Measurements from ENCODE around the gene TFCP2L1.
"Not testable (repeated sequence)": the region's sequence is repeated elsewhere in the genome, so short reads cannot be mapped to it uniquely, and the experiment has no call there.

Gene TFCP2L1

DNA sequence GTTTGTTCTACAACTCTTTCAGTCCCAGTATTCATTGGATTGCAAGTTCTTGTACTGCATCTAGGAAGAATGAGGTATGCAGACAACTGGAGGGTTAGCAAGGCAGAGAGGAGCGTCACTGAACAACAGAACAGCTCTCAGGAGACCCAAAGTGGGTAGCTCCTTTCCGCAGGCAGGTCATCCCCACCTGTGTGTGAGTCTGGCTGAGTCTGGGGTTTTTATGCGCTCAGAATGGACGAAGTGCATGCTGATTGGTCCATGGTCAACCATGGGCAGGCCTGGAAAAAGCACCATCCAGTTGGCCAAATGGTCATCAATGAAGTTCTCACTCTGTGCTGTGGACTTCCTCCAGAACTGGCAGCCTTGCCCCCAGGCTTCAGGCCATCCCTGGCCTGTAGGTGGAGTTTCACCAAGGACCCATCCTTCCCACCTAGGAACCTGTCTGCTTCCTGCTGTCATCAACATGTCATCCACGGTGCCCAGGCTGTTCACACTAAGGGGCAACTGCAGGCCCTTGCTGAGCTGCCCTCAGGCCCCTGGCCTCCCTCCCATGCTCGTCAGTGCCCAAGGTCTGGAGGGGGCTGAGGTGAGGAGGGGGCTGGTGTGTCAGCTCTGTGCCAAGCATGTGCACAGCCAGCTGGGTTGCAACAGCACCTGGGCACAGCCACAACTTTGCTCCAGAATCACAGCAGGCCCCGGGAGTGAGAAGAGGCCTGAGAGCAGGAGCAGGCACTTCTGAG is 11.1 kb upstream of the TFCP2L1 start:
- no peak for DNase-seq (ENCODE audit: low spot score)

DNA sequence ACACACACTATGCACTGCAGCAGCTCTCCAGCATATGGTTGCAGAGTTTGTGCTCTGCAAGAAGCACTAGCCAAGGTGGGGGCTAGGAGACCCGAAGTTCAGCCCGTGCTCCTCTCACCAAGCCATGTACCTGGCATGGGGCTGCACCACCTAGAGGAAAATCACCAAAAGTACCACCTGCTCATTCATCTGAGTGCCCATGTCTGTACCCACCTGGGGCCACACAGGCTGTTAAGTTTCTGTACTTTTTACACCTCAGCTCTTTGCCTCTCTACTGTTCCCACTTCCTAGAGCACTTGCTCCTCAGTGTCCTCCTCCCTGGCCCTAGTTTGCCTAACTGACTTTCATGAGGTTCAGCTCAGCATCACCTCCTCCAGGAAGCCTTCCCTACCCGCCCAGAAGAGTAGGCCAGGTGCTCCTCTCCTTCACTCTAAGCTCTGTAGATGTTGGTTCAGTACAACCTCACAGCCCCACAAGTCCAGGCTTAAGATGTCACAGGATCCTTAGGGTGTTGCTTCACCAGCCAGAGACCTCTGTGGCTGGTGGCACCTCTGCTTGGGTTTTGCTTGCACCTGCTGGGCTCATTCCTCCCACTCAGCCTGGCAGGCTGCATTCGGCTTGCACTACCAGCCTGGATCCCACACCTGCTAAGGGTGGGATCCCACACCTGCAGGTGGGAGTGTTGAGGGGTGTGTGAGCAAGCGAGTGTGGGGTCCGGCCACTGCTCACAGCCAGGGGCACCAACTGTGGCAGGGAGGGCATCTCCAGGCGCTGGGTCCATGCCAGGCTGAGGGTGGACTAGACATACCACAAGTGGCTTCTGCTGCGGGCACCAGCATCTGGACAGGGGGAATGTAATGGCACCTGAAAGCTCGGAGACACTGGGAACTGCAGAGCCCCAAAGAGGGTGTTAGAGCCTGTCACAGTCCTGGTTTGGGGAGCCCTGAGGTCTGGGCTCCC is 10.2 kb upstream of the TFCP2L1 start:
- no peak for DNase-seq (ENCODE audit: low spot score)

DNA sequence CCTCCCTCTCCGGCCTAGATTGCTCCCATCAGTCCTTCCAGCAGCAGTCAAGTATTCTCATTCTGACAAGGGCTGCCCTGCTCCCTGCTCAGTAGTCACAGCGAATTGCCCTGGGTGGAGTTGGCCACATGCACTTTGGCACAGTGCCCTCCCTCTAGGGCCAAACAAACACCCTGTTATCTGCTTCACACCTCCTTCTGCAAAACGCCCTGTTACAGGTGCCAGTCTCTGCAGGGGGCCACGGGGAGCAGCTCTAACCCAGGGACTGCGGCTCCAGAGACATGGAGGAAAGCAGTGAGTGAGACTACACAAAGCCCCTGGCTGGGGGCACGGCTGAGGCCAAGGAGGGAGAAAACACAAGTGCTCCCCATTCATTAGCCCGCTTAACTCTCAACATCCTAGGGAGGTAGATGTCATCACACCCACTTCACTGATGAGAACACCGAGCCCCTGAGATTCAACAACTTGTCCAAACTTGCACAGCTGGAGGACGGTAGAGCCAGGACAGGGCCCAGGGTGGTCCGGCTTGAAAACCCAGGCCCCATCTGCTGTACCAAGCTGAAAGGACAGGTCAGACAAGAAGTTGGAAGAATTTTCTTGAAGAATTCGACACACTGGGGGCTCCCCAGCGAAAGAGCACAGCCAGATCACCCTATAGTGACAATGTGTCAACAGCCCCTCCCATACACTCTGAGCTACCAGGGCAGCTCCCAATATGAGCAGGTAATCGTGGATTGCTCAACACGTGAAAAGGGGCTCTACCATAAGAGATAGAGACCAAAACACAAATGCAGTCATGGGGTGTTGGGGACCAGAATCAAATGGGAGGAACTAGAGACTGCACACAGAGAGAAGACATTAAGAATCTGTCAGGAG is 8.7 kb upstream of the TFCP2L1 start:
- no peak for DNase-seq (ENCODE audit: low spot score)

DNA sequence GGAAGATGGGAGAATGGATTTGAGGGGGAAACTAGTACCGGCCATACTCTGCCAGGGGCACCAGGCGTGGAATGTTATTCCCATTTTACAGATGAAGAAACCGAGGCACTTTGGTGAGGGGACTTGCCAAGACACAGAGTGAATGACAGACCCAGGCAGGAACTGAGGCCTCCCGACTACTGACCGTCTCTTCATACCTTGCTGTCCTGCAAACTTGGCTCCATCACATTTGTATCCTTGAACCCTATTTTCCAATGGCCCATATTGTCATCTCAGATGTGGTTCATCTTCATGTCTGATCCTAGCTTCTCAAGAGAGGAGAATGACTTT is 6.2 kb upstream of the TFCP2L1 start:
- no peak for DNase-seq (ENCODE audit: low spot score)

DNA sequence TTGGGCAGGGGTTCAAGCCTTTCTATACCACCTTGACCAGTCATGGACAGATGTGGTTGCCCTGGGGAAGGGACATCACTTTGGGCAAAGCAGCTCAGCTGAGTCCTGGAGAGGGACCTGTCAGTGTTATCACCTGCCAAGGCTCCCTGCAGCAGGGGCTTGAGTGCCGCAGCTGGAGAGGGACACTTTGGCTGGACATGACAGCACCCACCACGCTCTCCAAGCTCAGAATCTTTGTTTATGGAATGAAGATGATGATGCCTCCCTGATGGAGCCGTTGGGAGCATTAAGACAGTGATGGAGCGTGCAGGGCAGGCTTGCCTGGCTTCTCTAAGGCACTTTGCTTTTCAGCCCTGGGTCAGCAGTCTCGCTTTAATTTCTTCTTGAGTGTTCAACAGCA is 4.3 kb upstream of the TFCP2L1 start:
- DNase-seq (ENCODE audit: low spot score), result no peak

DNA sequence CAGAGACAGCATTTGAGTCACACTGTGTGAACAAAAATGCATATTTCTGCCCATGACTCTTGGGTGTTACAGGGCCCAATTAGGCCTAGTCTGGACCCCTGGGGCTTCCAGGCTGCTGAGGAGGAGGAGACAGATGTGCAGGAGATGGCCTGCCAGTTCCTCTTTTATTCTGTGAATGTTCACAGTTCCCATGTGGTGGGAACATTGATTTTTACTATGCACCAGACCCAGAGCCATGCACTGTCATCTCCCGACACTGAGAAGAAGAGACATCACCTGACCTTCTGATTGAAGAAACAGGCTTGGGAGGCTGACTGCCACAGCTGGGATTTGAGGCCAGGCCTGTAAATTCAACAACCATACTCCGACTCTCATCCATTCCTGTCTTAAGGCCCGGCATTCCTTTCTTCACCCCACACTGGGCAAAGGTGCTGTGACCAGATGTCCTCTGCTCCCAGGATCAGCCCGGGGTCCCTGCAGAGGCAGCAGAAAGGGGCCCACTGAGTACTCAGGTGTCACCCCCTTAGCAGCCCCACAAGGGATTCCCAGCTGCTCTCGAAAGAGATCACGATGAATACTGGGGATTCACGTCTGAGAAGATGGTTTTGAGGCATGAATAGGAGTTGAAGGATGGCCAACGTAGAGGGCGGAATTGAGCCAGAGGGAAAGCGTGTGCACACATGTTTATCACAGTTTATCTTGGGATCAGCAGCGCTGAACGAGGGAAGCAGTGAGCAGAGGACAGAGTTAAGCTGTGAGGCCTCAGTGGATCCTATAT is 3.6 kb upstream of the TFCP2L1 start:
- no peak for DNase-seq (ENCODE audit: low spot score)

DNA sequence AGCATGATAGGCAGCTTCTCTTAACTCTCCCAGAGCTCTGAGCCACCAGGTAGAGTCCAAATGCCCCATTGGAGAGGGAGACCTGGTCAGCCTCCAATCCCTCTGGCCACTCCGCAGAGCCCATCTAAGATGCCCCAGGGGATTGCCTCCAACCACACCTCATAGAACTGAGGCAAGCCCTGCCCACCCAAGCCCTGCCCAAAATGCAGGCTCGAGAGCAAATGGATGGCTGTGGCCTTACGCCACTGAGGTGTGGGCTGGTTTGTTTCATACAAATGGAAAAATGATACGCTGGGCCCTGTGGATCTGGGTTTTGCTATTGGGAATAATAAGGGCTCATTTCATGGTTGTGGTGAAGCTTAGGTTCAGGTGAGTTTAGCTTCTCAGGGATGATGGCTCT is 3.0 kb upstream of the TFCP2L1 start:
- no peak for DNase-seq (ENCODE audit: low spot score)

DNA sequence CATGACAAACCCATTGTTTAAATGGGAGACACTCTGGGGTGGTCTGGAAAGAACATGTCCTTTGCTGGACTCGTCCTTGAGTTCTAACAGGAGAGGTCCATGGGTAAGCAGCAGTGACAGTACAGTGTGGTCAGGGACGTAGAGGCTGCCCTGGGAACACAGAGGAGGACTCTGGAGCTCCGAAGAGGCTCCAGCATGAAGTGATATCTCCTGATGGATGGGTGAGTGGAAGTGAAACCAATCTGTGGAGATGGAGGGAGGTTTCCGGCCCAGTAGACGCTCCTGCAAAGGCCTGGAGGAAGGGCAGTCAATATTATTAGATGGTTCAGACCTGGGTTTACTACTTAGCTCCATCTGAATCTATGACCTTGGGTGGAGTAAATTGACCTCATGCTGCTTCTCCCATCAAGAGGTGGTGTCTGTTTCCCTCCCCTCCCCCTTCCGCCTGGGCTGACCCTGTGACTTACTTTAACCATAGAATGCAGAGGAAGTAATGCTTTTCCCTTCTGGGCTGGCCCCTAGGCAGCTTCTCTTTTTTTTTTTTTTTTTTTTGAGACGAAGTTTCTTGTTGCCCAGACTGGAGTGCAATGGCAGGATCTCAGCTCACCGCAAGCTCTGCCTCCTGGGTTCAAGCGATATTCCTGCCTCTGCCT is 2.3 kb upstream of the TFCP2L1 start:
- DNase-seq (ENCODE audit: low spot score), result no peak

DNA sequence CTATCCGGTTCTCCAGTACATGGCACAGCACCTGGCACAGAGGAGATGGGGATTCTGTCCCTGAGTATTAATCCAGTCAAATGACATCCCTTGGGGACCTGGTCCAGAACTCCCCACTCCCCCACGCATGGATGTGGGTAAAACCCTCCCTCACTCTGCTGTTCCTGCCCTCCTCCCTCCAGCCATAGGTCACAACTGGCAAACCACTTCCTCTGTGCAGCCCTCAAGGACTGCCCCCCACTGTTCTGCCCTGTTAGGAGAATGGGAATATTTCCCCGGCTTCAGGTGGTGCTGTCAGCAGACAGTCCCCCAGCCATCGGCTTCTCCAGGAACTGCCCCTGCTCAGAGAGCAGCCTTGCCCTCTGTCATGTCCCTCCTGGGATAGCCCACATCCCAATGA is 1.5 kb upstream of the TFCP2L1 start:
- no peak for DNase-seq (ENCODE audit: low spot score)

DNA sequence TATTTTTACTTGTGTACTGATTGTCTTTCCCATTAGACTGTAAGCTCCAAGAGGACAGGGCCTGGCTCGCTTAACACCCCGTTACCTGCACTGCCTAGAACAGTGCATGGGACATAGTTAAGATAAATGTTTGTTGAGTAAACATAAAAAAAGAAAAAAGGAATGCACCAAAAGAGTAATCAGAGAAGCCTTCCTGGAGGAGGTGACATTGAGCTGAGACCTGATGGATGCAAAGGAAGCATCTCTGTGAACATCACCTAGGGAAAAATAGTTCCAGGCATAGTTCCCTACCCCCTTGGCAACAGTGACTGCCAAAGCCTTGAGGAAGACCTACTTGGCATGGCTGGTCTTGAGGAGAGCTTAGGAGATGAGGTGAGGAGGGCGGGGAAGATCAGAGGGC is 924 bp upstream of the TFCP2L1 start:
- DNase-seq (ENCODE audit: low spot score), result no peak

DNA sequence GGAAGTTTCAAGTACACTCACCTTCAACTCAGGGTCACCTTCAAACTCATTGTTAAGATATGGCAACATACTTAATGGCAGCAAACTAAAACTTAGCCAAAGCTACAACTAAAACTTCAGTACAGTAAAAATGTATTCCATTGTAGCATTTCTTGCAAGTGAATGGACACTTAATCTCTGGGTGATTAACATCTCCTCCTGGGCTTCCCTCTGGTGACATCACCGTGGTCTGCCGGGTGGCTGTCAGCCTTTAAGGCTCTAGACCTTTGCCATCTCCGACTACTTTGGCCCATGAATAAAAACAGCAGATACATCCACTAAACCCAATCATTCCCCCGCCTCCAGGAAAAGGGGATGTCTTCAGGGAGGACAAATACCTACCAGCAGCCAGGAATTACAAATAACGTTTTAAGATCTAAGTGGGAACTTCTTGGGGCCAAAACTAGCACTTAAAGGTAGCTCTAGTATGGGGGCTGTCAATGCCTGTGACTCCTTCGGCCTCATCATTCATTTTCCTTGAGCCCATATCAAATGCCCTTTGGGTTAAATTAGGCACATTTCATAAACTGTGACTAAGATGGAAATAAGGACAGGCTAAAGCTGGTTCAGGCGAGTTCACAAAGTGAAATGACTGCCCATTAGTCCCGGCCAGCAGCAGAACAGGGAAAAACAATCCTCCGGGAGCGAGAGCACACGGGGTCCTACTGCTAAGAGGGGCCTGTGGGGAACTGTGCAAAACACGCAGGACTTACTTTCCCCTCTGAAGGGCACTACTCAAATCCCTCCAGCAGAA is 1.1 kb downstream of the TFCP2L1 start:
- no peak for DNase-seq (ENCODE audit: low spot score)

DNA sequence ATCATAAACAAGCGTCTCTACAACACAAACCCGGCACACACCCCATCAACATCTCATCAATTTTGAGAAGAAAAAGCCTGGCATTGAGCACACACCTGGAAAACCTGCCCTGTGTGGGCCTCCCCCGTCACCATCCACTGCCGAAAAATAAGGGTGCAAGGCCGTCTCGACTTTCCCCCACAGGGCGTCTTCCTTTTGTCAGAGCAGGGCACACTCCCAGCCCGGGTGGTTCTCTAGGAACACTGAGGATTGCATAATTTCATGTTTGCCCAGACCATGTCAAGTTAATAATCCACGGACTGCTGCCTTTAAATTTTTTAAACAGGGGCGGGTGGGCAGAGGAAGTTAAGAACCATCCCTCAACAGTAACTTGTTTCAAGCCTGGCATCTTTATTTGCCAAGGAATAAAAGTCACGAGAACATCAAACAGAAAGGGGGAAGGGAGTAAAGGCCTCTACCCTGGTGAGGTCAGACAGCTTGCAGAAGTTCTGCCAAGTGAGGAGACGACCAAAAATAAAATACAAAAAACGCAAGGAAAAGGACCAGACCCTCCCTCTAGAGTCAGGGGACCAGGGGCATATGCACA is 2.1 kb downstream of the TFCP2L1 start:
- no peak for DNase-seq (ENCODE audit: low spot score)

DNA sequence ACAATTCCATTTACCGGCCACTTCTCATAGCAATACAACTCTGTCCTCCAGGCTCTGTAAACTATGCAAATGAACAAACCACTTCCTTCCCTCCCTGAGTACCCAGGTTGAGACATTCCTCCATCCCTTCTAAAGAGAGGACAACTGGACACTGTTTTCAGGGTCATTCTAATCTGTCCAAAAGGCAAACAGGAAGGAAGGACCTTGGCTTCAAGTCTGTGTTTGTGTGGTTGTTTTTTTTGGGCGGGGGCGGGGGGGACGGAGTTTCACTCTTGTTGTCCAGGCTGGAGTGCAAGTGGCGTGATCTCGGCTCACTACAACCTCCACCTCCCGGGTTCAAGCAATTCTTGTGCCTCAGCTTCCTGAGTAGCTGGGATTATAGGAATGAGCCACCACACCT is 3.3 kb downstream of the TFCP2L1 start:
- DNase-seq (ENCODE audit: low spot score), result no peak

DNA sequence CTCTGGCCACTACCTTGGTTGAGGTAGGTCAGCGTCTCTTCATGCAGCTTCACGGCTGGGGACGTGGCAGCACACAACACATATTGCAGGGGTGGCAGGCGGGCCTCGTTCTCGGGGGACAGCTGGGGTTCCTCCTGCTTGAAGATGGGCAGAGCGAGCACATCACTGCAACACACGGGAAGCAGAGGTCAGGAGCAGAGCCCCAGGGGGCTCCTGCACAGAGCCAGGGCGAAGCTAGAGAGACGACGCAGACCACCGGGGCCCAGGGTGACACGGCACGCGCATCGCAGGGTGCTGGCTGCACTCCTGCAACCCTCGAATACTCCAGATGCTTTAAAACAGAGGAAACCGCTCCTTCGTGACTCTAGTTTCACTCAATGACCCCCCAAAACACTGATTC is 3.9 kb downstream of the TFCP2L1 start:
- DNase-seq (ENCODE audit: low spot score), result no peak

DNA sequence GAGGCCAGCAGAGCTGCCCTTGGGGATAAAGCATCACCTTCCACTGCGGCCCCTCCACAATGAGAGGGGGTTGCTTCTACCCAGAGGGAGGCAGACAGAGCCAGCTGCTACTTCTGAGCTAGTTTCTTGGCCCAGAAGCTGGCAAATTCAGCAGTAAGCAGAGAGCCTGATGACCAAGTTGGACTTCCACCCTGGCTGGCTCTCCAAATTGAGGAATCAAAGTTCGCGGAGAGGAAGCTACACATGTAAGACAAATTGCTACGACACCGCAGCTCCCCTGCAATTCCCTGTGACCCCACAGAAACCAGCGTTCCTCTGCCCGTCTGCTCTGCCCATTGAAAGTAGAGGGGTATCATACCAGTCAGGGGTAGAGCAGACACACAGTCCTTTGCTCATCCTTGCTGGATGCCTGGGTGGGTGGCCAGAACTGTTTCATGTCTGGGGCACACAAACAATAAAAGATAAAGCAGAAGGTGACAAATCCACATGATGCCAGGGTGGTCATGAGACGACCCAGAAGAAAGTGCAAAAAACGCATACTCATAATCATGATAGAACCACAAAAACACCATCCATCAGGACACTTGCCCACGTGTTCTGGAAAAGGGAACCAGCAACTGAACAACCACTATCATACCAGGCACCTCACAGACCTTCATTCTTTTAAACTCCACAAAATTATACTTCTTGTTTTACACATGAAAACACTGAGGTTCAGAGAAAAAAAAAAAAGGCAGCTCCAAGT is 5.4 kb downstream of the TFCP2L1 start:
- no peak for DNase-seq (ENCODE audit: low spot score)

DNA sequence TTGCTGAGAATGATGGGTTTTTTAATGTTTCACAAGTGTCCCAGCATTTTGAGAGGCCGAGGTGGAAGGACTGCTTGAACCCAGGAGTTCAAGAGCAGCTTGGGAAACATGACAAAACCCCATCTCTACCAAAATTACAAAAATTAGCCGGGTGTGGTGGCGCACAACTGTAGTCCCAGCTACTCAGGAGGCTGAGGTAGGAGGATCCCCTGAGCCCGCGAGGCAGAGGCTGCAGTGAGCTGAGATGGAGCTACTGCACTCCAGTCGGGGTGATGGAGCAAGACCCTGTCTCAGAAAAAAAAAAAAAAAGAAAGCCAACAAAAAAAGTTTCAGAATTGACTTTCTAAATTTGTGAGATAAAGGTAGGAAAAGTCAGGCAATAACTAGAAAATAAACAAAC is 8.7 kb downstream of the TFCP2L1 start:
- no peak for DNase-seq (ENCODE audit: low spot score)

DNA sequence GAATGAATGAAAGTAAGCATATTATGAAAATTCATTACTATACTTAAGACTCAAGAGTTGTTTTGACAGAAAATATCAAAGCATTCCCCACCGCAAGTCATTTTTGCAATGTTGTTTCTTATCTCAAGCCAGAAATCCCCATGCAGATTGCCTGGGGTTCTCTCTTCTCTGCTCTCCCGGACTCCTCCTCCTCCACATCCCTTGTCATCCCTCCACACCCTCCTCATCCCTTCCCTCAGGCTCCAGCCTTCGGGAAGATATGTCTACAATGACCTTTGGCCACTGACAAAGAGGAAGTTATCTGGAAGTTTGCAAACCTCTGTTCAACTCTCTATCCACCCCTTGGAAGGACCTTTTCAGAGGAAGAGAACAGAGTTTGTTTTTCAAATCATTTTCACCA is 11.9 kb downstream of the TFCP2L1 start:
- no peak for DNase-seq (ENCODE audit: low spot score)

DNA sequence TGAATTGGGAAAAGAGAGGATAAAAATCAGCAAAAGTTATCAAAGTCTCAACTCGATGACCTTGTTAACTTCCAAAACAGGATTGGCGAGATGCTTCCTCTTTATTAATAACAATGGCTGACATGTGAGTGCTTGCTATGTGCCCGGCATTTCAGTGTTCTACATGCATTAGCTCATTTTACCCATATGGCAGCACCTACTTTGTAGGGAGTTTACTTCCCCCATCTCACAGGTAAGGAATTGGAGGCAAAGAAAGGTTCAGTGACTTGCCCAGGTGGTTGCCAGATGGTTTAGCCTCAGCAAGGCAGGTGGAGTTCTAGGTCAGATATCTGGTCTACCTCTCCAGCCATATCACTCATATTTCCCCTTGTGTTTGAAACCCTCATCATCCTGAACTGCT is 12.4 kb downstream of the TFCP2L1 start:
- no peak for DNase-seq (ENCODE audit: low spot score)

DNA sequence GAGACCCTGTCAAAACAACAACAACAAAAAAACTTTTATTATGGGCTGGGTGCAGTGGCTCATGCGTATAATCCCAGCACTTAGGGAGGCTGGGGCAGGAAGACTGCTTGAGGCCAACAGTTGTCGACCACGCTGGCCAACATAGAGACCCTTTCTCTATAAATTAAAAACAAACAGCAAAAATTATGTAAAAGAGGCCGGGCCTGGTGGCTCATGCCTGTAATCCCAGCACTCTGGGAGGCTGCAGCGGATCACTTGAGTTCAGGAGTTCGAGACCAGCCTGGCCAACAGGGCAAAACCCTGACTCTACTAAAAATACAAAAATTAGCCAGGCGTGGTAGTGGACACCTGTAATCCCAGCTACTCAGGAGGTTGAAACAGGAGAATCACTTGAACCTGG is 15.6 kb downstream of the TFCP2L1 start:
- DNase-seq (ENCODE audit: low spot score), result not testable (repeated sequence)

All from activated CD4-positive, alpha-beta T cell treated with anti-CD3 and anti-CD28 coated beads, Interleukin-2, Interleukin-4, amounts not matched to agents 100 ng/mL and 50 ng/mL, durations not matched to agents 16 hours and 8 hours (primary cell).